ENCODE data around the gene ESRRA. TPM values are rescaled to one million over a fixed set of nuclear protein-coding genes. Genes with fewer than 3 reads are reported as not detected.

ESRRA gene
- 37.1 to 49.9 TPM (median 47.3 TPM) in 5 replicates for total RNA-seq (2022; extraction: Qiagen RNA extraction)

DNA sequence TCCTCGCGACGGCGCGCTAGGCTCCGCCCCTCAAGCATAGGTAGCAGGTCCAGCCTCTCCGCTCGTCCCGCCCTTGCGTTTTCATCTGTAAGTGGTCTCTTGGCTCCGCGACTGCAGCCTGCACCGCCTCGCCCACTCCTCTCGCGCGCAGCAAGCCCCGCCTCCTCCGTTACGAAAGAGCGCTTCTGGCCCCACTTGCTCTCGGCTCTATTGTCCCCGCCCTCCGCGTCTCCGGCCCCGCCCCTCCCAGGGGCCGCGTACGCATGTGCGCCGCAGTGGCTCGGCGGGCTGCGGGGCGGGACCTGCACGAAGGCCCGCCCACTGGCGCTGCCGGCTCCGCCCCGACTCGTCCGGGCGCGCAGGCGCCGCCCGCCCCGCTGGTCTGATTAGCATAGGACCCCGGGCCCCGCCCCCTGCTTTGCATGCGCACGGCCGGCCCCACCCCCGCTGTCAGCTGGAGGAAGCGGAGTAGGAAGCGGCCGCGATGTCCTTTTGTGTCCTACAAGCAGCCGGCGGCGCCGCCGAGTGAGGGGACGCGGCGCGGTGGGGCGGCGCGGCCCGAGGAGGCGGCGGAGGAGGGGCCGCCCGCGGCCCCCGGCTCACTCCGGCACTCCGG is at the start of gene ESRRA:
ESRRA (plus strand) TSS at position 450 of the 616 bp plus-strand sequence. CDS start 1,656 bp downstream, outside the sequence.

DNA sequence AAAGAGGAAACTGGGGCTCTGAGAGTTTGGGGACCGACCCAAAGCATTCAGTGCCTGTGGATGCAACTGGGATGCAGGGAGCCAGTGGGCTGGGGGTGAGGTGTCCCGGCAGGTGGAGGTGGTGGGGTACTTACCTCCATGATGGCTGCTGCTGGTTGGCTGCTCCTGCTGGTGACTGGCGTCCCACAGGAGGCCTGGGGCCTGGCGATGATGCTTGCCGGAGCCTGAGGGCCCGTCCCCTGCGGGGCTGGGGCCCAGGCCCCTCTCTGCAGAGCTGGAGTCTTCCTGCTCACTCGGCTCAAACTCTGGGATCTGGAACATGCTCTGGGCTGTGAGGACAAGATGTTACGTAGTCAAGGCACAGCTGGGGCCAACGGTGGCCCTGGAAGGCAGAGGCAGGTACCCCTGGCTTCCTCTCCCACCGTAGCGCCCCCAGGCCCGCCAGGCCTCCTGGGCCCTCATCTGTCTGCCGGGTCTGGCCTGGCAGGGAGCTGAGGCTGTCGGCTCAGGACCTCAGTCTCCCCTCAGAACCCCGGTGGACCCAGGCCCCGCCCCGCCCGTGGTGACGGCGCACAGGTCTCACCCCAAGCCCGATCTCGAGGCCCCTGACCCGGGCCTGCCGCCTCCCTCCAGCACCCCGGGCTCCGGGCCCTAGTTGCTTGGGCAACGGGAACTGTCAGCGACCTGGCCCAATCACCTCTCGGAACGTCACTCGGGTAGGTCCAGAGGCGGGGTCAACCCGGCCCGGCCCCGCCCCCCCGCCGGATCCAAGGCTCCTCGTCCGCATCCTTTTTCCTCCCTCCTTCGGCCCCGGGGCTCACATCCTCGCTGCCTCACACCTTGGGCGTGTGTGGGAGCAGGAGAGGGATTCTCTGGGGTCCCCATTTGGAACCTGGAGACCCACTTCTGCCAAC is 21.0 kb upstream of the ESRRA start, which contains the start of gene BAD:
BAD (minus strand) TSS at position 618 of the 914 bp plus-strand sequence; CDS start at position 321, 297 bp downstream.

DNA sequence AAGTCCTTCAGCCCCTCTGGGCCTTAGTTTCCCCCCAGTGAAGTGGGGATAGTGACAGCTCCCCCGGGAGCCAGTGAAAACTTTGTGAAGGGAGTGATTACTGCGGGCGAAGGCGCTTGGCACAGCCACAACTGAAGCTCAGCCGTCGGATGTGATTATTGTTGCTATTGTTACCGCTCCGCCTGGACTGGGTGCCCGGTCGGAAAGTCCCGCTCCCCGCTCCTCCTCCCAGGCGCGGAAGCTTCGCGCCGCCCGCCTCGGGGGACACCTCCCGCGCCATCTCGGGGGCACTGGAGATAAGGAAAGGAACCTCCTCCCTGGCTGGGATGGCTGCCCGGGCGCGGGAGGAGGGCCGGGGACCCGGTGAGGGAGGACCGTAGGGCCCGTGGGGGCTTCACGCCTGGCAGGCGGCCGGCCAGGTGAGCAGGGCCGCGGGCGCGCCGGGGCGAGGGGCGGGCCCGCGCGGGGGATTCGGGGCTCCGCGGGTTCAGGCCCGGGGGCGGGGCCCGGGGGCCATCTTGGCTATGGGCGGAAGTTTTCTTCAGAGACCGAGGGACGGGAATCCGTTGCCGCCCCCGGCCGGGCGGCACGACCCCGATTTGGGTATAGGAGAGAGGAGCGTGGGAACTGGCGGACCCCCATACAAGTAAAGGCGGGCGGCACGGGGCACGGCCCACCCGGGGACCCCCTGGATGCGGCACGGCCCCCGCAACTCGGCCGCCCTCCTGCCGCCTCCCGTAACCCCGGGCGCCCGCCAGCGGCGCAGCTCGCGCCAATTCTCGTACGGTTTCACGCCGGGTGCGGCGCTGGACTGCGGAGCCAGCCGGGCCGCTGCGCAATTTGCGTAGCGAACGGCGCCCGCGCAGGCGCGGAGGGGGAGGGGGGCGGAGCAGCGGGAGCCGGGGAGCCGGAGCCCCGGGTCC is 20.1 kb upstream of the ESRRA start, which contains the start of gene GPR137:
GPR137 (plus strand) TSS at position 887 of the 923 bp plus-strand sequence. CDS start 677 bp downstream, outside the sequence.

DNA sequence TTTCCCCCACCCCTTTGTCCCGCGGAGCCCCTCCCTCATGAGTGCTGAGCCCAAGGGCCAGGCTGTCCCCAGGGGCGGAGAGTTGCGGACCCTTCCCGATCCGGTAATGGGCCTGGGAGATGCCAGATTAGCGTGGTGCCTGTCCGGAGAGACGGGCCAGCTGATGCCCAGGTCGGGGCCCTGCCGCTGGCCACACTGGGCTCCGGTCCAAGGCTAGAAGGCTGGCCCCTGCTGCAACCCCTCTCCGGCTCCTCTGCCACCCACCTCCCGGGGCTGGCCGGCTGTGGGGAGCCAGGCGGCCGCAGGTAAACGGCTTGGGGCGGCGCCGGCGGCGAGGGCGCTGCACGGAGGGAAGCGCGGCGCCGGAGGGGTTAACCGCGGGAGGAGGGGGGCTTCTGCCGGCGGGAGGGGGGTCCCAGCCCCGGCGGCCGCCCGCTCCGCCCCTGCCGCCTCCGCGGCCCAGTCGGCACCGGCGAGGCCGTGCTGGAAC is 14.0 kb upstream of the ESRRA start, which contains the start of gene KCNK4:
KCNK4 (plus strand) TSS at position 41 of the 490 bp plus-strand sequence. CDS start 1,717 bp downstream, outside the sequence.

DNA sequence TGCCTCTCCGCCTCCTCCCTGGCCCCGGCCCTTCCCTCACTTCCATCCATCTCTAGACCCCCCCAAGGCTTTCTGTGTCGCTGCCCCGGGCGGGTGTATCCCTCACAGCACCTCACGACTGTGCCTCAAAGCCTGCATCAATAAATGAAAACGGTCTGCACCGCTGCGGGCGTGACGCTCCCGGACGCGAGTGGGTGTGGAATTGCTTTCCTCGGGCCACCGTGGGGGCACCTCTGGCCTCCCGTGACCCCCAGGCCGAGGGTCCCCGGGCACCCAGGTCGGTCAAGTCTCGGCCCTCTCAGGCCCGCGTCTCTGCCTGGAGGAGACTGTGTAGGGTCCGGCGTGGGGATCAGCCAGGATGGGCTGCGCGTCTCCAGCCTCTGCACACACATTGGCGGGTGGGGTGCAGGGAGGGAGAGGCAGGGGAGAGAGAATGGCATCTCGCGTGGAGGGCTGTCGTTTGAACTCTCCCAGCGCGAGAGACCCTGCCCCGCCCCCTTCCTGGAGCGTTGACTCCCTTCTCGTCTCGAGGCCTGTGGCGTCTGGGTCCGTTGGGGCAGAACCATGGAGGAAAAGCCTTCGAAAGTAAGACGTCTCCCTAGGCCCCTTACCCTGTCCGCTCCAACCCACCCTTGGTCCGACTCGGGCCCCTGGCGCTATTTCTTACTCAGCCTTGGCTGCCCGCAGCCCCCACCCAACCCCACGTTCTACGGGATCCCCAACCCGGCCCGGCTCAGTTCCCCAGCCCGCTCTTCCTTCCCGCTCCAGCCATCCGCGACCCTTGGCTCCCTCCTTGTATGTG is 5.3 kb upstream of the ESRRA start, which contains the start of gene CATSPERZ:
CATSPERZ (plus strand) TSS at position 512 of the 802 bp plus-strand sequence; CDS start at position 565, 53 bp downstream.

DNA sequence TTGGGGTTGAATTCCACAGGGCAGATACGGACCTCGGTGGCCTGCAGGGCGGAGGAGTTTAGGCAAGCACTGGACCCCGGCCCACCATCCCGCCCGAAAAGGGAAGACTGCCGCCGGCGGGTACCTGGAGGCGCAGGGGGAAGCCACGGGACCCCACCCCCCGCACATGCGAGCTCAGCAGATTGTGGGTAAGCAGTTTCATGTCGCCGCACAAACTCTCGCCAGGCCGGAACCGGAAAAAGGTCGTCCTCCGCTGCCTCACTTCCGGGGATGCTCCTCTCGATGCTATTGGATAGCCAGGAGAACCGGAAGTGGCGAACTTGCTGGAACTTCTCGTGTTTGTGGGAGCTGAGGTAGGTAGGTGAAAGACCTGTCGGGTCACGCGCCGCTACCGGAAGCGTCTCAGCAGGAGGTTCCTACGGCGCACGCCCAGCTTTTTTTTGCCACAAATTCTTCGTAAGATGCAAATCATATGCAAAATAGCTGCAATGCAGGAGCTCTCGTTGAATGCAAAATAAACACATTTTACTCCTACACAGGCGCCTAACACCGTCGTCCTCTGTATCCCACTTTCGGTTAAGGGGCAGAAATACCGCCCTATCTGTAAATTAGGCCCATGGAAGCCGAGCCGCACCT is 12.1 kb downstream of the ESRRA start, which contains the start of gene TRMT112:
TRMT112 (minus strand) TSS at position 235 of the 636 bp plus-strand sequence; CDS start at position 202, 33 bp downstream.

DNA sequence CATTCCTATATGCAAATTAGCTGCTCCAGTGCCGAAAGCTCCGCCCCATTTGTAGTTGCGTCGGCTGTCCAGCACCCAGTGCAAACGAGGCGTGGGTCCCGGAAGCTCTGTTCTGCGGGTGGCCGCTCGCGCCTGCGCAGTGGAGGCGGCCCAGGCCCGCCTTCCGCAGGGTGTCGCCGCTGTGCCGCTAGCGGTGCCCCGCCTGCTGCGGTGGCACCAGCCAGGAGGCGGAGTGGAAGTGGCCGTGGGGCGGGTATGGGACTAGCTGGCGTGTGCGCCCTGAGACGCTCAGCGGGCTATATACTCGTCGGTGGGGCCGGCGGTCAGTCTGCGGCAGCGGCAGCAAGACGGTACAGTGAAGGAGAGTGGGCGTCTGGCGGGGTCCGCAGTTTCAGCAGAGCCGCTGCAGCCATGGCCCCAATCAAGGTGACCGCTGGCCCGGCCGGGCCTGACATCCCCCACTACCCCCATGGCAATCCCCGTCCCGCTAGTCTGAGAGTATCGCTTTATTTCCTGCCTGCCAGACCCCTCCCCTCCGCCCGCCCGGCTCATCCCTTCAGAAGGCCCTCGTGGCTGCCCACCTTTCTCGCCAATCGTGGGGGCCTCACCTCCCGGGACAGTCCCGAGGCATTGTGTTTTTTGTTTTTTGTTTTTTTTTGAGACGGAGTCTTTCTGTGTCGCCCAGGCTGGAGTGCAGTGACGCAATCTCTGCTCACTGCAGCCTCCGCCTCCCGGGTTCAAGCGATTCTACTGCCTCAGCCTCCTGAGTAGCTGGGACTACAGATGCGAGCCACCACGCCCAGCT is 12.8 kb downstream of the ESRRA start, which contains the start of gene PRDX5:
PRDX5 (plus strand) TSS at position 161 of the 805 bp plus-strand sequence; CDS start at position 256, 95 bp downstream.

DNA sequence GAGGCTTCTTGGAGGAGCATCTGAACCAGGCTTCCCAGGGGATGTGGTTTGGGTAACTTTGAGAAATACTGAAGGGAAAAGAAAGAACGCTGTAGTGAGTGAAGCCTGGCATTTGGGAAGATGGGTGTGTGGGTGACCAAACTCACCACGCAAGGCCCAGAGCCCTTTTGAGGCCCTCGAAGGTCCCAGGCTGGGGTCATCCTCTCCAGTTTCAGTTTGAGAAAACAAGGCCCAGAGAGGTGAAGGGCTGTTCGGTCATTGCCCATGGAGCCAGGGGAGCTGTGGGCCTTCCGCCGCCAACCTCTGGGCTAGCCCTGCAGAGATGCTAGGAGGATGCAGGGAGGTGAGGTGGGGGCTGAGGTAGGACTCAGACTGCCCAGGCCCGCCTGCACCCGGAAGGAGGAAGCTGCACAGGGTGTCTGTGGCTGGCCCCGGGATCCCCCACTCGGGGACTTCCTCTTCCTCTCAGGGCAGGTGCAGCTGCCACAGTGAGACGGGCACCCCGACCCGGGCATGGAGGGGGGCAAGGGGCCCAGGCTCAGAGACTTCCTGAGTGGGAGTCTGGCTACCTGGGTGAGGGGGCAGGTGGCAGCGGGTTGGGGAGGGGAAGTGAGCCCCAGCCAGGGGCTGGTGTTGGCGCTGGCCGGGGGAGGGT is 34.6 kb downstream of the ESRRA start, which contains the start of gene CCDC88B:
CCDC88B (plus strand) TSS at position 451 of the 655 bp plus-strand sequence; CDS start at position 514, 63 bp downstream.

DNA sequence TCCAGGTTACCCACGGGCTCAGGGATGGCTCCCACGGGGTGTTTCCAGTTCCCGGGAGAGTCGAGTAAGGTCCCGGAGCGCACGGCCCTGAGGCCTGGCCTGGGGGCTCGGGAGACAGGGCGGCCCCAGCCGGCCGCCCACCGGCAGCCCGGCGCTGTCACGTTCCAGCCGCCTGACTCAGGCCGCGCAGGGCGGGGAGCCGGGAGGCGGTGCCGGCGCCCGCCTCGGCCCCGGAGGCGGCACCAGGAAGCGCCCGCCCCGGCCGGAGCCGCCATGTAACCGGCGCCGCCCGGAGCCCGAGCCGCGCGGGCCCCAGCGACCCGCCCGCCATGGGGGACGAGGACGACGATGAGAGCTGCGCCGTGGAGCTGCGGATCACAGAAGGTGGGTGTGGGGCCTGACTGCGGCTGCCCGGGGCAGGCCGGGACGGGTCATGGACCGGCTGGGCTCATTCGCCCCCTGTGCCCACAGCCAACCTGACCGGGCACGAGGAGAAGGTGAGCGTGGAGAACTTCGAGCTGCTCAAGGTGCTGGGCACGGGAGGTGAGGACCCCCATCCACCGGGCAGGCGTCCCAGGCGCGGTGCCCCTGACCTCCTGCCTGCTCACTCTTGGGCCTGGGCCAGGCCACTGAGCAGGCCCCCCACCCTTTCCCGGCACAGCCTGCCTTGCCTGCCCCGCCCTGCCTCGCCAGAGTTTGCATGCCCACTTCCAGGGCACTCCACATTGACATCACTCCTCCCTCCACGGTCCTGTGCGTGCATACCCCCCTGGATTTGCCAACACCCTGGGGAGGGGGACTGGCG is 53.8 kb downstream of the ESRRA start, which contains the start of gene RPS6KA4:
RPS6KA4 (plus strand) TSS at position 256 of the 805 bp plus-strand sequence; CDS start at position 330, 74 bp downstream.

Other genes starting within 250 kb of the ESRRA start
- 10.6 to 15.5 TPM (median 12.9 TPM) in 5 replicates for gene MACROD1, start 139.4 kb upstream of the ESRRA start, total RNA-seq (2022; extraction: Qiagen RNA extraction)
- gene STIP1, start 119.4 kb upstream of the ESRRA start, total RNA-seq (2022; extraction: Qiagen RNA extraction): 241 to 263 TPM (median 255 TPM) in 5 replicates
- gene FERMT3, start 98.8 kb upstream of the ESRRA start, total RNA-seq (2022; extraction: Qiagen RNA extraction): 0.82 to 2.2 TPM (median 1.4 TPM) in 5 replicates
- 19.2 to 21.6 TPM (median 19.8 TPM) in 5 replicates for gene TRPT1, start 79.3 kb upstream of the ESRRA start, total RNA-seq (2022; extraction: Qiagen RNA extraction)
- gene NUDT22, start 79.2 kb upstream of the ESRRA start, total RNA-seq (2022; extraction: Qiagen RNA extraction): 27.2 to 38.2 TPM (median 36.9 TPM) in 5 replicates
- gene DNAJC4, start 75.0 kb upstream of the ESRRA start, total RNA-seq (2022; extraction: Qiagen RNA extraction): 18.9 to 23.0 TPM (median 21.0 TPM) in 5 replicates
- gene VEGFB, start 70.9 kb upstream of the ESRRA start, total RNA-seq (2022; extraction: Qiagen RNA extraction): 37.8 to 48.7 TPM (median 47.0 TPM) in 5 replicates
- gene FKBP2, start 64.4 kb upstream of the ESRRA start, total RNA-seq (2022; extraction: Qiagen RNA extraction): 129 to 148 TPM (median 140 TPM) in 5 replicates
- gene PPP1R14B, start 58.6 kb upstream of the ESRRA start, total RNA-seq (2022; extraction: Qiagen RNA extraction): 249 to 383 TPM (median 346 TPM) in 5 replicates
- gene PLCB3, start 54.0 kb upstream of the ESRRA start, total RNA-seq (2022; extraction: Qiagen RNA extraction): 14.4 to 23.7 TPM (median 20.5 TPM) in 5 replicates
- 74.7 to 87.8 TPM (median 85.4 TPM) in 5 replicates for gene BAD, start 20.9 kb upstream of the ESRRA start, total RNA-seq (2022; extraction: Qiagen RNA extraction)
- 24.6 to 53.9 TPM (median 47.7 TPM) in 5 replicates for gene GPR137, start 19.7 kb upstream of the ESRRA start, total RNA-seq (2022; extraction: Qiagen RNA extraction)
- gene KCNK4, start 14.2 kb upstream of the ESRRA start, total RNA-seq (2022; extraction: Qiagen RNA extraction): 0.11 TPM in 2 of 5 replicates, not detected in the others
- gene CATSPERZ, start 5.2 kb upstream of the ESRRA start, total RNA-seq (2022; extraction: Qiagen RNA extraction): 2.0 to 3.9 TPM (median 2.9 TPM) in 5 replicates
- gene TRMT112, start 12.0 kb downstream of the ESRRA start, total RNA-seq (2022; extraction: Qiagen RNA extraction): 367 to 421 TPM (median 395 TPM) in 5 replicates
- gene PRDX5, start 12.6 kb downstream of the ESRRA start, total RNA-seq (2022; extraction: Qiagen RNA extraction): 405 to 485 TPM (median 456 TPM) in 5 replicates
- 7.0 to 9.9 TPM (median 8.7 TPM) in 5 replicates for gene CCDC88B, start 34.7 kb downstream of the ESRRA start, total RNA-seq (2022; extraction: Qiagen RNA extraction)
- 45.5 to 63.6 TPM (median 60.8 TPM) in 5 replicates for gene RPS6KA4, start 53.6 kb downstream of the ESRRA start, total RNA-seq (2022; extraction: Qiagen RNA extraction)

Measured in A549 treated with dexamethasone at 1 μM for 4 hours (cell line).